ENCODE measurements around the gene STPG1. TPM values are rescaled to one million over a fixed set of nuclear protein-coding genes. Genes with fewer than 3 reads are reported as not detected.

STPG1 gene
- total RNA-seq, 1 donor from 2014 or later, result 10.0 TPM

- no peak overlapping the region for H3K27ac Mint-ChIP-seq (ENCODE audit: unreplicated experiment)
- DNase-seq (ENCODE audit: low spot score), result no peak
- no peak for TF ChIP-seq CTCF (IDR thresholded peaks at IDR 0.05; ENCODE audit: unreplicated experiment)
- H3K9me3 Mint-ChIP-seq (ENCODE audit: unreplicated experiment), result no peaks in the 10 kb centered on the region
- H3K36me3 Mint-ChIP-seq (ENCODE audit: low read depth, unreplicated experiment), result no peaks in the 10 kb centered on the region
- peaks cover 8% of the 10 kb centered on the region for H3K4me1 Mint-ChIP-seq (ENCODE audit: unreplicated experiment)
- H3K4me3 Mint-ChIP-seq (ENCODE audit: unreplicated experiment), result no peak overlapping the region
- peaks cover 4% of the 10 kb centered on the region for H3K27me3 Mint-ChIP-seq (ENCODE audit: unreplicated experiment)
These were observed 68.2 kb downstream of the STPG1 start for GRCh38 chr1:24345334-24345733.

GRCh38 chr1:24344090-24344742 is 69.4 kb downstream of the STPG1 start:
- DNase-seq (ENCODE audit: low spot score), result no peak
- no peak overlapping the region for H3K4me3 Mint-ChIP-seq (ENCODE audit: unreplicated experiment)
- H3K27me3 Mint-ChIP-seq (ENCODE audit: unreplicated experiment), result peaks cover 6% of the 10 kb centered on the region
- no peaks in the 10 kb centered on the region for H3K36me3 Mint-ChIP-seq (ENCODE audit: low read depth, unreplicated experiment)
- TF ChIP-seq CTCF (IDR thresholded peaks at IDR 0.05; ENCODE audit: unreplicated experiment), result no peak
- no peak overlapping the region for H3K27ac Mint-ChIP-seq (ENCODE audit: unreplicated experiment)
- H3K9me3 Mint-ChIP-seq (ENCODE audit: unreplicated experiment), result no peaks in the 10 kb centered on the region
- peaks cover 15% of the 10 kb centered on the region for H3K4me1 Mint-ChIP-seq (ENCODE audit: unreplicated experiment)

- DNase-seq (ENCODE audit: low spot score), result no peak
- Mint-ChIP-seq H3K36me3 (ENCODE audit: low read depth, unreplicated experiment) (no peaks in the 10 kb centered on the region), H3K4me3 (ENCODE audit: unreplicated experiment) (no peak overlapping the region), H3K9me3 (ENCODE audit: unreplicated experiment) (no peaks in the 10 kb centered on the region), H3K27me3 (ENCODE audit: unreplicated experiment) (peaks cover 6% of the 10 kb centered on the region), H3K4me1 (ENCODE audit: unreplicated experiment) (peaks cover 15% of the 10 kb centered on the region), H3K27ac (ENCODE audit: unreplicated experiment) (no peak overlapping the region)
- no peak for TF ChIP-seq CTCF (IDR thresholded peaks at IDR 0.05; ENCODE audit: unreplicated experiment)
These were observed 70.0 kb downstream of the STPG1 start for GRCh38 chr1:24343412-24344089.

GRCh38 chr1:24341260-24341659 is 72.3 kb downstream of the STPG1 start:
- Mint-ChIP-seq H3K27me3 (ENCODE audit: unreplicated experiment) (peaks cover 6% of the 10 kb centered on the region), H3K36me3 (ENCODE audit: low read depth, unreplicated experiment) (no peaks in the 10 kb centered on the region), H3K4me1 (ENCODE audit: unreplicated experiment) (peaks cover 27% of the 10 kb centered on the region), H3K4me3 (ENCODE audit: unreplicated experiment) (no peak overlapping the region), H3K9me3 (ENCODE audit: unreplicated experiment) (no peaks in the 10 kb centered on the region), H3K27ac (ENCODE audit: unreplicated experiment) (no peak overlapping the region)
- no peak for DNase-seq (ENCODE audit: low spot score)
- no peak for TF ChIP-seq CTCF (IDR thresholded peaks at IDR 0.05; ENCODE audit: unreplicated experiment)

- TF ChIP-seq CTCF (IDR thresholded peaks at IDR 0.05; ENCODE audit: unreplicated experiment), result no peak
- Mint-ChIP-seq H3K9me3 (ENCODE audit: unreplicated experiment) (no peaks in the 10 kb centered on the region), H3K4me1 (ENCODE audit: unreplicated experiment) (peaks cover 27% of the 10 kb centered on the region), H3K4me3 (ENCODE audit: unreplicated experiment) (no peak overlapping the region), H3K27ac (ENCODE audit: unreplicated experiment) (no peak overlapping the region), H3K36me3 (ENCODE audit: low read depth, unreplicated experiment) (no peaks in the 10 kb centered on the region), H3K27me3 (ENCODE audit: unreplicated experiment) (peaks cover 6% of the 10 kb centered on the region)
- DNase-seq (ENCODE audit: low spot score), result no peak
These were observed 72.8 kb downstream of the STPG1 start for GRCh38 chr1:24340770-24341169.

Measured in endothelial cell (in vitro differentiated cells).